ENCODE results near the gene LYPD6B. TPM values are rescaled to one million over a fixed set of nuclear protein-coding genes. Genes with fewer than 3 reads are reported as not detected.

Gene LYPD6B
- total and polyA plus RNA-seq, 2 experiments from 2014 or later, result 1.7 to 3.6 TPM

DNA sequence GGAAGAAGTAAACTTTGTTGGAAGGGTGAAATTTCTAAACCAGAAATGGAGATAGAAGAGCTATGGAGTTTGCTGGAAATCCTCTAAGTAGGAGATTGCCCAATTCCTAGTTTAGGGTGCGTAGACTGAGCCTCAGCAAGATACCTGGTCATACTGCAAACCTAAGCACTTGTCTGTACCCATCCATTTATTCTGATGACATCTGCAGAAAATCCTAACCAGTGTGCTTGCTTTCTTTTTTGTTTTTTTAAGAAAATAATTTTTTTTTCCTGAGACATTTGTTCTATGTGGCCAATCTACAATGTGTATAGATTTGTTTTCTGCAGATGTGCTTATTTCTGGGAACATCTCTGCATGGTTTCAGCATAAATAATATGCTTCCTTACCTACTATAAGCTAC is 144.7 kb downstream of the LYPD6B start:
- H3K27me3 ChIP-seq (ENCODE audit: insufficient read depth), result no peaks in the 10 kb centered on the region
- ATAC-seq (no peak), DNase-seq (ENCODE audit: low spot score) (no peak)
- no peak overlapping the region for H3K4me3 Mint-ChIP-seq
- H3K36me3 Mint-ChIP-seq (ENCODE audit: low read depth), result no peaks in the 10 kb centered on the region
- no peaks in the 10 kb centered on the region for H4K20me1 ChIP-seq (replicated peaks; ENCODE audit: insufficient read depth)
- H3K27ac ChIP-seq (ENCODE audit: low read depth), result no peak overlapping the region
- TF ChIP-seq JUNB (IDR thresholded peaks at IDR 0.05; ENCODE audit: unreplicated experiment) (no peak), EZH2phosphoT487 (IDR thresholded peaks at IDR 0.05; ENCODE audit: unreplicated experiment) (no peak), EZH2 (IDR thresholded peaks at IDR 0.05; ENCODE audit: low read depth, unreplicated experiment) (no peak), STAT1 (IDR thresholded peaks at IDR 0.05; ENCODE audit: unreplicated experiment) (no peak), POLR2AphosphoS5 (IDR thresholded peaks at IDR 0.05; ENCODE audit: low read depth) (no peak), CREB1 (CRISPR knock-in tag; IDR thresholded peaks at IDR 0.05; ENCODE audit: low read depth) (no peak), NANOG (IDR thresholded peaks at IDR 0.05; ENCODE audit: borderline replicate concordance) (no peak), ZNF114 (CRISPR knock-in tag; IDR thresholded peaks at IDR 0.05) (no peak), ZNF331 (CRISPR knock-in tag; IDR thresholded peaks at IDR 0.05; ENCODE audit: low read depth) (no peak)
- TF ChIP-seq, protein P1, sequence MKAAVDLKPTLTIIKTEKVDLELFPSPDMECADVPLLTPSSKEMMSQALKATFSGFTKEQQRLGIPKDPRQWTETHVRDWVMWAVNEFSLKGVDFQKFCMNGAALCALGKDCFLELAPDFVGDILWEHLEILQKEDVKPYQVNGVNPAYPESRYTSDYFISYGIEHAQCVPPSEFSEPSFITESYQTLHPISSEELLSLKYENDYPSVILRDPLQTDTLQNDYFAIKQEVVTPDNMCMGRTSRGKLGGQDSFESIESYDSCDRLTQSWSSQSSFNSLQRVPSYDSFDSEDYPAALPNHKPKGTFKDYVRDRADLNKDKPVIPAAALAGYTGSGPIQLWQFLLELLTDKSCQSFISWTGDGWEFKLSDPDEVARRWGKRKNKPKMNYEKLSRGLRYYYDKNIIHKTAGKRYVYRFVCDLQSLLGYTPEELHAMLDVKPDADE (IDR thresholded peaks at IDR 0.05), result no peak
- TF ChIP-seq, protein P2, sequence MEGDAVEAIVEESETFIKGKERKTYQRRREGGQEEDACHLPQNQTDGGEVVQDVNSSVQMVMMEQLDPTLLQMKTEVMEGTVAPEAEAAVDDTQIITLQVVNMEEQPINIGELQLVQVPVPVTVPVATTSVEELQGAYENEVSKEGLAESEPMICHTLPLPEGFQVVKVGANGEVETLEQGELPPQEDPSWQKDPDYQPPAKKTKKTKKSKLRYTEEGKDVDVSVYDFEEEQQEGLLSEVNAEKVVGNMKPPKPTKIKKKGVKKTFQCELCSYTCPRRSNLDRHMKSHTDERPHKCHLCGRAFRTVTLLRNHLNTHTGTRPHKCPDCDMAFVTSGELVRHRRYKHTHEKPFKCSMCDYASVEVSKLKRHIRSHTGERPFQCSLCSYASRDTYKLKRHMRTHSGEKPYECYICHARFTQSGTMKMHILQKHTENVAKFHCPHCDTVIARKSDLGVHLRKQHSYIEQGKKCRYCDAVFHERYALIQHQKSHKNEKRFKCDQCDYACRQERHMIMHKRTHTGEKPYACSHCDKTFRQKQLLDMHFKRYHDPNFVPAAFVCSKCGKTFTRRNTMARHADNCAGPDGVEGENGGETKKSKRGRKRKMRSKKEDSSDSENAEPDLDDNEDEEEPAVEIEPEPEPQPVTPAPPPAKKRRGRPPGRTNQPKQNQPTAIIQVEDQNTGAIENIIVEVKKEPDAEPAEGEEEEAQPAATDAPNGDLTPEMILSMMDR (conservative IDR thresholded peaks at IDR 0.05; ENCODE audit: low read depth in 2 of 2), result no peak
- TF ChIP-seq, protein P3, sequence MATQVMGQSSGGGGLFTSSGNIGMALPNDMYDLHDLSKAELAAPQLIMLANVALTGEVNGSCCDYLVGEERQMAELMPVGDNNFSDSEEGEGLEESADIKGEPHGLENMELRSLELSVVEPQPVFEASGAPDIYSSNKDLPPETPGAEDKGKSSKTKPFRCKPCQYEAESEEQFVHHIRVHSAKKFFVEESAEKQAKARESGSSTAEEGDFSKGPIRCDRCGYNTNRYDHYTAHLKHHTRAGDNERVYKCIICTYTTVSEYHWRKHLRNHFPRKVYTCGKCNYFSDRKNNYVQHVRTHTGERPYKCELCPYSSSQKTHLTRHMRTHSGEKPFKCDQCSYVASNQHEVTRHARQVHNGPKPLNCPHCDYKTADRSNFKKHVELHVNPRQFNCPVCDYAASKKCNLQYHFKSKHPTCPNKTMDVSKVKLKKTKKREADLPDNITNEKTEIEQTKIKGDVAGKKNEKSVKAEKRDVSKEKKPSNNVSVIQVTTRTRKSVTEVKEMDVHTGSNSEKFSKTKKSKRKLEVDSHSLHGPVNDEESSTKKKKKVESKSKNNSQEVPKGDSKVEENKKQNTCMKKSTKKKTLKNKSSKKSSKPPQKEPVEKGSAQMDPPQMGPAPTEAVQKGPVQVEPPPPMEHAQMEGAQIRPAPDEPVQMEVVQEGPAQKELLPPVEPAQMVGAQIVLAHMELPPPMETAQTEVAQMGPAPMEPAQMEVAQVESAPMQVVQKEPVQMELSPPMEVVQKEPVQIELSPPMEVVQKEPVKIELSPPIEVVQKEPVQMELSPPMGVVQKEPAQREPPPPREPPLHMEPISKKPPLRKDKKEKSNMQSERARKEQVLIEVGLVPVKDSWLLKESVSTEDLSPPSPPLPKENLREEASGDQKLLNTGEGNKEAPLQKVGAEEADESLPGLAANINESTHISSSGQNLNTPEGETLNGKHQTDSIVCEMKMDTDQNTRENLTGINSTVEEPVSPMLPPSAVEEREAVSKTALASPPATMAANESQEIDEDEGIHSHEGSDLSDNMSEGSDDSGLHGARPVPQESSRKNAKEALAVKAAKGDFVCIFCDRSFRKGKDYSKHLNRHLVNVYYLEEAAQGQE (IDR thresholded peaks at IDR 0.05; ENCODE audit: unreplicated experiment), result no peak
- TF ChIP-seq, protein P4, sequence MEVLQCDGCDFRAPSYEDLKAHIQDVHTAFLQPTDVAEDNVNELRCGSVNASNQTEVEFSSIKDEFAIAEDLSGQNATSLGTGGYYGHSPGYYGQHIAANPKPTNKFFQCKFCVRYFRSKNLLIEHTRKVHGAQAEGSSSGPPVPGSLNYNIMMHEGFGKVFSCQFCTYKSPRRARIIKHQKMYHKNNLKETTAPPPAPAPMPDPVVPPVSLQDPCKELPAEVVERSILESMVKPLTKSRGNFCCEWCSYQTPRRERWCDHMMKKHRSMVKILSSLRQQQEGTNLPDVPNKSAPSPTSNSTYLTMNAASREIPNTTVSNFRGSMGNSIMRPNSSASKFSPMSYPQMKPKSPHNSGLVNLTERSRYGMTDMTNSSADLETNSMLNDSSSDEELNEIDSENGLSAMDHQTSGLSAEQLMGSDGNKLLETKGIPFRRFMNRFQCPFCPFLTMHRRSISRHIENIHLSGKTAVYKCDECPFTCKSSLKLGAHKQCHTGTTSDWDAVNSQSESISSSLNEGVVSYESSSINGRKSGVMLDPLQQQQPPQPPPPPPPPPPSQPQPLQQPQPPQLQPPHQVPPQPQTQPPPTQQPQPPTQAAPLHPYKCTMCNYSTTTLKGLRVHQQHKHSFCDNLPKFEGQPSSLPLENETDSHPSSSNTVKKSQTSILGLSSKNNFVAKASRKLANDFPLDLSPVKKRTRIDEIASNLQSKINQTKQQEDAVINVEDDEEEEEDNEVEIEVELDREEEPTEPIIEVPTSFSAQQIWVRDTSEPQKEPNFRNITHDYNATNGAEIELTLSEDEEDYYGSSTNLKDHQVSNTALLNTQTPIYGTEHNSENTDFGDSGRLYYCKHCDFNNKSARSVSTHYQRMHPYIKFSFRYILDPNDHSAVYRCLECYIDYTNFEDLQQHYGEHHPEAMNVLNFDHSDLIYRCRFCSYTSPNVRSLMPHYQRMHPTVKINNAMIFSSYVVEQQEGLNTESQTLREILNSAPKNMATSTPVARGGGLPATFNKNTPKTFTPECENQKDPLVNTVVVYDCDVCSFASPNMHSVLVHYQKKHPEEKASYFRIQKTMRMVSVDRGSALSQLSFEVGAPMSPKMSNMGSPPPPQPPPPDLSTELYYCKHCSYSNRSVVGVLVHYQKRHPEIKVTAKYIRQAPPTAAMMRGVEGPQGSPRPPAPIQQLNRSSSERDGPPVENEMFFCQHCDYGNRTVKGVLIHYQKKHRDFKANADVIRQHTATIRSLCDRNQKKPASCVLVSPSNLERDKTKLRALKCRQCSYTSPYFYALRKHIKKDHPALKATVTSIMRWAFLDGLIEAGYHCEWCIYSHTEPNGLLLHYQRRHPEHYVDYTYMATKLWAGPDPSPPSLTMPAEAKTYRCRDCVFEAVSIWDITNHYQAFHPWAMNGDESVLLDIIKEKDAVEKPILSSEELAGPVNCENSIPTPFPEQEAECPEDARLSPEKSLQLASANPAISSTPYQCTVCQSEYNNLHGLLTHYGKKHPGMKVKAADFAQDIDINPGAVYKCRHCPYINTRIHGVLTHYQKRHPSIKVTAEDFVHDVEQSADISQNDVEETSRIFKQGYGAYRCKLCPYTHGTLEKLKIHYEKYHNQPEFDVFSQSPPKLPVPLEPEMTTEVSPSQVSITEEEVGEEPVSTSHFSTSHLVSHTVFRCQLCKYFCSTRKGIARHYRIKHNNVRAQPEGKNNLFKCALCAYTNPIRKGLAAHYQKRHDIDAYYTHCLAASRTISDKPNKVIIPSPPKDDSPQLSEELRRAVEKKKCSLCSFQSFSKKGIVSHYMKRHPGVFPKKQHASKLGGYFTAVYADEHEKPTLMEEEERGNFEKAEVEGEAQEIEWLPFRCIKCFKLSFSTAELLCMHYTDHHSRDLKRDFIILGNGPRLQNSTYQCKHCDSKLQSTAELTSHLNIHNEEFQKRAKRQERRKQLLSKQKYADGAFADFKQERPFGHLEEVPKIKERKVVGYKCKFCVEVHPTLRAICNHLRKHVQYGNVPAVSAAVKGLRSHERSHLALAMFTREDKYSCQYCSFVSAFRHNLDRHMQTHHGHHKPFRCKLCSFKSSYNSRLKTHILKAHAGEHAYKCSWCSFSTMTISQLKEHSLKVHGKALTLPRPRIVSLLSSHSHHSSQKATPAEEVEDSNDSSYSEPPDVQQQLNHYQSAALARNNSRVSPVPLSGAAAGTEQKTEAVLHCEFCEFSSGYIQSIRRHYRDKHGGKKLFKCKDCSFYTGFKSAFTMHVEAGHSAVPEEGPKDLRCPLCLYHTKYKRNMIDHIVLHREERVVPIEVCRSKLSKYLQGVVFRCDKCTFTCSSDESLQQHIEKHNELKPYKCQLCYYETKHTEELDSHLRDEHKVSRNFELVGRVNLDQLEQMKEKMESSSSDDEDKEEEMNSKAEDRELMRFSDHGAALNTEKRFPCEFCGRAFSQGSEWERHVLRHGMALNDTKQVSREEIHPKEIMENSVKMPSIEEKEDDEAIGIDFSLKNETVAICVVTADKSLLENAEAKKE (CRISPR knock-in tag; IDR thresholded peaks at IDR 0.05), result no peak
- no peak overlapping the region for H3K4me3 ChIP-seq
- no peaks in the 10 kb centered on the region for H3K79me2 ChIP-seq (replicated peaks; ENCODE audit: insufficient read depth)
- peaks cover 9% of the 10 kb centered on the region for H3K4me1 Mint-ChIP-seq
- H3K9me3 Mint-ChIP-seq, result no peaks in the 10 kb centered on the region
- H2AFZ ChIP-seq, result no peak overlapping the region
- H3F3A ChIP-seq (replicated peaks; ENCODE audit: low read depth), result no peaks in the 10 kb centered on the region
- peaks cover 3% of the 10 kb centered on the region for H3K27me3 Mint-ChIP-seq (ENCODE audit: insufficient read depth, low read depth, poor library complexity)
- H3K4me1 ChIP-seq (ENCODE audit: insufficient read depth), result peaks cover 5% of the 10 kb centered on the region; the same call in 1 of the 2 replicates
- no peak overlapping the region for H3K27ac Mint-ChIP-seq
- H3K36me3 ChIP-seq (ENCODE audit: insufficient read depth), result no peaks in the 10 kb centered on the region
- H3K4me2 ChIP-seq, result no peak overlapping the region
- H3K9me2 ChIP-seq (ENCODE audit: insufficient read depth), result no peaks in the 10 kb centered on the region; the same call in 1 of the 2 replicates
